SHP77 (cell line): Measurements from ENCODE around the gene TPST2.

ENCODE experiments used
- DNase-seq, 2 experiments: peaks; one replicate each; lab custom pipeline; 2025; lab: John Stamatoyannopoulos, UW

Gene TPST2

DNA sequence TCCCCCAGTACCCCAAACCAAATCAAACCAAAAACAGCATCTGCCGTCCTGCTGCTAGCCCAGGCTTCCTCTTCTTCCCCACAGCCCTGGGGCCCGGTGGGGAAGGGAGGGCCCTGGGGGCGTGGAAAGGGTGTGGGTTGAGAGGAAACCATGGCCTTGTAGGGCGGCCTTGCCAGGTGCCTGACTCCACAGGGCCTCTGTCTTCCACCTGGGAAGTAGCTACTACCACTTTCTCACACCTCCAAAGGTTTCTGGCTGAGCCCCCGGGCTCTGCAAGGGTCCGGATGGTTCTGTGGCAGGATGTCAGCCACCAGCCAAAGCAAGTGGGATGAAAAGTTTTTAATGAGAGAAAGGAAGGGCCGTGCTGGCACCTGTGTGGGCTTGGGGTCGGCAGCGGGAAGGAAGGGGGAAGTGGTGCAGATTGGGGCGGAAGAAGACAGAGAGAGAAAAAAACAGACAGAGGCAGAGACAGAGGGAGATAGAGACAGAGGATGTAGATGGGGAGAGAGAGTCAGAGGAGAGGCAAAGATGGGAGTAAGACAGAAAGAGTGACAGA, 10.5 kb downstream of the TPST2 start:
- DNase-seq, result no peak

DNA sequence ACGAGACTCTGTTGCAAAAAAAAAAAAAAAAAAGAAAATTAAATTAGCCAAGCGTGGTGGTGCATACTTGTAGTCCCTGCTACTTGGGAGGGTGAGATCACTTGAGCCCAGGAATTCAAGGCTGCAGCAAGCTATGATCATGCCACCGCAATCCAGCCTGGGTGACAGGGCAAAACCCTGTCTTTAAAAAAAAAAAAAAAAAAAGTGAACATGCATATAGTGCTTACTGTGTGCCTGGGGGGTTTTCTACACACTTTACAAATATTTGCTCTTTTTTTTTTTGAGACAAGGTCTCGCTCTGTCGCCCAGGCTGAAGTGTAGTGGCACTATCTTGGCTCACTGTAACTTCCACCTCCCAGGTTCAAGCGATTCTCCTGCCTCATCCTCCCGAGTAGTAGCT, 12.9 kb downstream of the TPST2 start:
- no peak for DNase-seq

DNA sequence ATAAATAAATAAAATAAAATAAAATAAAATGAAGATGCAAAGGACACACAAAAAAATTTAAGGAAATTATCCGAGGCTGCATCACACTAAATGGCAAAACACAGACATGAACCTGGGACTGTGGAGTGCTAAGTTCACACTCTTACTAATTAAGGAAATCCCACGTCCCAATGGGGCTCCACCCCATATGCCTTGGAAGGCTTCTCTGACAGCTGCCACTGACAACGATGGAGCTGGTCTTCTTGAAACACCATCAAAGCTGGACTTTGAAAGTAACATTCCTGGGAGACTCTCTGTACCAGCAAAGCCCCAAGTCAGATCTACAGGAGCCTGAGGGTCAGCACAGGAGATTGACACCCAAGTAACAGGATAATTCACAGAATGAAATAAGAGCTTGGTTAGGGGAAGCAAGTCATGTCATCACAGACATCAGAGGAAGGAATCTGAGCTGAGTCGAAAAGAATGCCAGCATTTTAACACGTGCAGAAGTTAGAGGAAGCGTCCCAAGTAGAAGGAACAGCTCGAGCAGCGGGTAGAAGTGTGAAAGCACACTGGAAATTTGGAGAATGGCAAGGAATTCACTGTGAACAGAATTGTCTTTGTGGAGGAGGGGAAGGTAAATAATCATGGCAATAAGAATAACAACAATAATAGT, 13.8 kb downstream of the TPST2 start:
- DNase-seq, result no peak

DNA sequence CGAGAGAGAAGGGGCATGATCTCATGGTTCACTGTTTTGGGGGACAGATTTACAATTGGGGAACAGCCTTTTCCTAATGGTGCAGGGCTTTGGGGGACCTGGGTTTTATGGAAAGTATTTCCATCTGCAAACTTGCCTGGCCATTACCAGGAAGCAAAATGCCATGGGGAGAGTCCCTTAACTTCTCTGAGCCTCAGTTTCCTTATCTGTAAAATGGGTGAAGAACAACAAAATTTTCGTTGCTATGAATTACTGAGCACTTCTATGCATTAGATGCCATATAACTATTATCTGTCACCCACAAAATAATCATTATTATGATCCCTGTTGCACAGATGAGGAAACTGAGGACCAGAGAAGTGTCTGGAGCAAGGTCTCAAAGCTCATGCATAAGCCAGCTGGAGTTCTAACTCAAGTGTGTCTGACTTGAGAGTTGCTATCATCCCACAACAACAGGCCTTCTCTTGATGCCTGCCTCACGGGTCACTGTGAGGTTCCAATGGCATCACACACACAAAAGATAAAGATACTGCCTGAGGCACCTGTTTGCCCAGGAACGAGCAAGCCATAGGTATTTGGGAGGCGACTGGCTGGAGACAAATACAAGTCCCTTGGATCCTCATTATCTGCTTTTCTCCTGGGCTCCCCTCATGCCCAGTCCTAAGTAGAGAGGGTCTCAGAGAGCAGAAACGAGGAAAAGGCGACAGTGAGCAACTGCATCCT, 15.8 kb downstream of the TPST2 start:
- no peak for DNase-seq

DNA sequence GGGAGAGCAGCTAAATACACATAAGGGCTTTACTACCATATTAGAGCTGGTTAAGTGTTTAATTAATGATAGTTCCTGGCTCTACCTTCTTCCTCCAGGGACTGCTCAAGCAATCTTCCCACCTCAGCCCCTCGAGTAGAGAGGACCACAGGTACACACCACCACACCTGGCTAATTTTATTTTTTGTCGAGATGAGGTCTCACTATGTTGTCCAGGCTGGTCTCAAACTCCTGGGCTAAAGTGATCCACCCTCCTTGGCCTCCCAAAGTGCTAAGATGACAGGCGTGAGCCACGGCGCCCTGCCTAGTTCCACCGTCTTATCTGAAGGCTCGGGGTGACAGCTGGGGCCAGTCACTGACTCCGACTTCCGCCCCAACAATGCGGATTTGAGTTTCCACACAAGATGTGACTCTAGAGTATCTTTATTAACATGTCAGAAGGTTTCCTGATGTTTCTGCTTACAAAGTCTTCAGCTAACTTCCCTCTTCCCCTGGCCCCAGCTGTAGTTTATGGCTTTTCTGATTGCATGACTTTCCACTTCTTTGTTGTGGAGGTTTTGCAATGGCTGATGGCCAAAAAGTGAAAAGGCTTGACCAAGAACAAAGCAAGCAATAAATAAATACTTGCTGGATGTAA, 16.8 kb downstream of the TPST2 start:
- no peak for DNase-seq

DNA sequence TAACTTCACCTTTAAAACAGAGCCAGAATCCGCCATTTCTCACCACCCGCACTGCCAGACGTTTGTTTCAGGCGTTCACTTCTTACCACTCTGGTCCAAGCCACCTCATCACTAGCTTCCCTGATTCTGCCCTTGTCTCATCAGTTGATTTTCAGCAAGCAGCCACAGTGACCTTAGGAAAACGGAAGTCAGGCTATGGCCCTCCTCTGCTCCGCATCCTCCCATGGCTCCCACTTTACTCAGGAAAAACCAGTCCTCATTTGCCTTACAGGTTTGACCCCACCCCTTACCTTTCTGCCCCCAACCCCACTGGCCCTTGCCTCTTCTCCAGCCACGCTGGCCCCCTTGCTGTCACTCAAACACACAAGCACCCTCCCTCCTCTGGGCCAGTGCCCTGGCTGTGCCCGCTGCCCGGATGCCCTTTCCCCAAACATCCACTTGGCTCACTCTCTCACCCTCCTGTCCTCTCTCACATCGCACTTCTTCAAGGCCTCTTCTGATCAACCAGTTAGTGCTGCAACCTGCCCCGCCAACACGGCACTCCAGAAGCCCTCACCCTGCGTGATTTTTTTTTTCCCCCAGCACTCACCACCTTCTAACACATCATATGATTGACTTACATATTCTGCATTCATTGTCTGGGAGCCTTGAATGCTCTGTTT, 18.9 kb downstream of the TPST2 start:
- no peak for DNase-seq

DNA sequence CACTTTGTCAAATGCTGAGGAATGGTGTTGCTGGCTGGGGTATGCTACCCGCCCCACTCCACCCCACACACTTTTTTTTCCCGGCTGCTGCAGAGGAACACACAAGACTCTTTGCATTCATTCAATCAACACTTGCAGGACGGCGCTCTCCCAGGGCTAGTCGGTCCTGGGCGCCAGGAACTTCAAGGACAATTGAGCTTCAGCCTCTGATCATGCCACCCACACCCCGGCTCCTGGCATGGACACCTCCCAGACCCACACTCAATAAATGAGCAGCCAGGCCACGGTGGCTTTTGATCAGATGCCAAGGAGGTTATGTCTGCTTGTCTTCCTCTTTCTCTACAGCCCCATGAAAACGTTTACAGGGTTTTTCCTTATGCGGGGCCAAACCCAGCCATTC, 19.8 kb downstream of the TPST2 start:
- no peak for DNase-seq

DNA sequence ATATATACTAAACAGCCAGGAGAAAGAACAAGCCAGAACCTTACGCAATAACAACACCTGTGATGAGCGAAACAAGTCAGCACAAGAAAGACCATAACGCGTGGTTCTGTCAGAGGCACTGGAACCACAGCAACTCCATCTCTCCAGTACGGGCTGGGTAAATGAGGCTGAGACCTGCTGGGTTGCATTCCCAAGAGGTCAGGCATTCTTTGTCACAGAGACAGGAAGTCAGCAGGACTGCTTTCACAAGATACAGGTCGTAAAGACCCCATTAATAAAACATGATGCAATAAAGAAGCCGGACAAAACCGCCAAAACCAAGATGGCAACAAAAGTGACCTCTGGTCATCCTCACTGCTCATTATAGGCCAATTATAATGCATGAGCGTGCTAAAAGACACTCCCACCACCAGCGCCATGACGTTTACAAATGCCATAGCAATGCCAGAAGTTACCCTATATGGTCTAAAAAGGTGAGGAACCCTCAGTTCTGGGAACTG, 21.7 kb downstream of the TPST2 start:
- DNase-seq, result no peak

DNA sequence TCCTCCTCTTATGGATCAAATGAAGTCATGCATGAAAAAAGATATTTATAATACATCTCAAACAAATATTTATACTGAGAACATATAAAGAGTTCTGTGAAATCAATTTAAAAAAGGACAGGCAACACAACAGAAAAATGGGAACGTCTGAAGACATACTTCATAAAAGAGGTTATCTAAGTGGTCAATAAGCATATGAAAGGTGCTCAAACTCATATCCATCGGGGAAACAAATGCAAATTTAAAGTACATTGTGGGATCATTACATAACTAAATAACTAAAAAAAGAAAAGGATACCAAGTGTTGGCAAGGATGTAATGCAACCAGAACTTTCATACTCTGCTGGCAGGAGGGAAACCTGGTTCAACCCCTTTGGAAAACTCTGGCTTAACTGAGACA, 22.3 kb downstream of the TPST2 start:
- DNase-seq, result no peak

DNA sequence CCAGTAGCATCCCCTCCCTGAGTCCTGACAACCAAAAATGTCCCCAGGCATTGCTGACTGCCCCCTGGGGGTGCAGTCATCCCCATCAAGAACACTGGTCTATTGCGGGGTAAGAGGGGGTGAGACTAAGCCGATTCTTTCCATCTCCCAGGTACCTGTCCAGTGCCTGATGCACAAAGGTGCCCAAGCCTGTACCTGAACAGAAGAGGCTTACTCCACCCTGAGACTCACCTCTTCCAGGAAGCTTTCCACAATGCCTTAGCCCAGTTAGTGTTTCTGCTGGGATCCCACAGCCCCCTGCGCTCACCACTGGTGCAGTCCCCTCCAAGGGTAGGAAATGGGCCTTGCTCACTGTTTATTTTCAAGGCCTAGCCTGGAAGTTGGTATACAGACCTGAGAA, 22.9 kb downstream of the TPST2 start:
- no peak for DNase-seq

DNA sequence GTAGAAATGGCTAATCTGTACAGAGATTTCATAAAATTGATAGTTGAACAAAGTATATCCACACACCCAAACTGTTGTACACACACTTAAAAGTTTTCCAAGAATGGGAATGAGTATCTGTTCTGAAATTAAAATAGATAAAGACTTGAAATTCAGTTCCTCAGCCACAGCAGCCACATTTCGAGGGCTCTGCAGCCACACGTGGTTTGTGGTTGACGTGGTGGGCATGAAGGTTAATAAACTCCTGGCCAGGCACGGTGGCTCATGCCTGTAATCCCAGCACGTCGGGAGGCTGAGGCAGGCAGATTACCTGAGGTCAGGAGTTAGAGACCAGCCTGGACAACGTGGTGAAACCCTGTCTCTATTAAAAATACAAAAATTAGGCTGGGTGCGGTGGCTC, 24.0 kb downstream of the TPST2 start:
- DNase-seq, result no peak

DNA sequence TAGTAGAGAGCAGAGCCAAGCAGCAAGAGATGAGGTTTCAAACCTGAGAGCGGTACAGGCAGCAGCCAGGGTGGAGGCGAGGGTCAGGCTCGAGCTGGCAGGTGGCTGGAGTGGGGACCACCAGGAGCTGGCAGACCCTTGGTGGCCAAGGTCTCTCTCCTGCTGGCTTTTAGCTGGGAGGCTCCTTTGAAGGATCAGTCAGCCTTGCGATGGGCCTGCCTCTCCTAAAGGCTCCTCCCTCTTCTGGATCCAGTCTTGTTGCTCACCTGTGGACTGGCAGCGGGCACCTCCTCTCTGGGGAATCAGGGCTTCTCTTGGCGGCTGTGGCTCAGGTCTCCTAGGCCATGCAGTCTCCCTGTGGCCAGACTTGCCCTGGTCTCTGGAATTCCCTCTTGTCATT, 24.8 kb downstream of the TPST2 start:
- no peak for DNase-seq

DNA sequence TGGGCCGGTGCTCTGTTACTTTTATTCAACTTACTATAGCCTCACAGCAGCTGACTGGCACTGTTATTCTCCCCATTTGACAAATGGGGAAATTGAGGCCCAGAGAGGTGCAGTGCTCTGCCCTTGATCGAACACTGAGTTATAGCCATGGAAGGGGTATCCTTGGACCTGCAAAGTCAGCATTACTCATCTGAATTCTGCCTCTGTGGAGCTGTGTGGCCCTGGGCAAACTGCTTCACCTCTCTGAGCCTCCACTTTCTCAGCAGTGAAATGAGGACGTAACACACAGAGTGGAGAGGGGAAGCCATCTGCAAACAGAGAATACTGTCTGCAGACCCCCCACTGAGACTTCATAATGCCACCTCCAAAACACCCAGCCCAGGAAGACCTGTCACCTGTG, 25.3 kb downstream of the TPST2 start:
- DNase-seq, result no peak

DNA sequence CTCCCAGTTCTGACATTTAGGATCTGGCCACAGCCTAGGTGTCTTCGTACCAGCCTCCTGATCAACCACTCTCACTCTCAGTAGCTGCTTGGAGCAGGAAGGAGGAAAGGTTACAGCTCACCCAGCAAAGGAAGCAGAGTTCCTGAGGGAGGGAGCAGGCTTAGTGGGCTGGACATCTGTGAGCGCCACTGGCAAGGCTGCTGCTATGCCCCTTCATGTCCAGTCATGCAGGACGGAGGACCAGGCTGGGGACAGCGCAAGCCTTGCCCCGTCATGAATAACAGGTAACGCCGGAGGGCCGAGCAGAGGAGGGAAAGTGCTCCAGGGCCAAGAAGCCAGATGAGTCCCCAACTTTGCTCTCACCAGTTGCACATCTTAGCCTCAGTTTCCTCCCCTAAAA, 25.8 kb downstream of the TPST2 start:
- no peak for DNase-seq

DNA sequence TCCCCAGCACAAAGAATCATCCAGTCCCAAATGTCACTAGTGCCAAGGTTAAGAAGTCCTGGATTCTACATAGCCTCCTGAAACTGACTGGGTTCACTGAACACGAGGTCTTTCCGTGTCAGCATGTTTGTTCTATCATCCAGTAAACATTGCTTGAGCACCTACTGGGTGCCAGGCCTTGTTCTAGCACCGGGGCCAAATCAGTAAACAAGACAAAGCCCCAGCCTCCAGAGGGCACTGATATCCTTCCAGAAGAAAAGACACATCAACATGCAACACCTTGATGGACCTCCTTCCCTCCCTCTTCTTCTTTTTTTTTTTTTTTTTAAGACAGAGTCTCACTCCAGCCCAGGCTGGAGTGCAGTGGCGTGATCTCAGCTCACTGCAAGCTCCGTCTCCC, 26.9 kb downstream of the TPST2 start:
- DNase-seq, result no peak

DNA sequence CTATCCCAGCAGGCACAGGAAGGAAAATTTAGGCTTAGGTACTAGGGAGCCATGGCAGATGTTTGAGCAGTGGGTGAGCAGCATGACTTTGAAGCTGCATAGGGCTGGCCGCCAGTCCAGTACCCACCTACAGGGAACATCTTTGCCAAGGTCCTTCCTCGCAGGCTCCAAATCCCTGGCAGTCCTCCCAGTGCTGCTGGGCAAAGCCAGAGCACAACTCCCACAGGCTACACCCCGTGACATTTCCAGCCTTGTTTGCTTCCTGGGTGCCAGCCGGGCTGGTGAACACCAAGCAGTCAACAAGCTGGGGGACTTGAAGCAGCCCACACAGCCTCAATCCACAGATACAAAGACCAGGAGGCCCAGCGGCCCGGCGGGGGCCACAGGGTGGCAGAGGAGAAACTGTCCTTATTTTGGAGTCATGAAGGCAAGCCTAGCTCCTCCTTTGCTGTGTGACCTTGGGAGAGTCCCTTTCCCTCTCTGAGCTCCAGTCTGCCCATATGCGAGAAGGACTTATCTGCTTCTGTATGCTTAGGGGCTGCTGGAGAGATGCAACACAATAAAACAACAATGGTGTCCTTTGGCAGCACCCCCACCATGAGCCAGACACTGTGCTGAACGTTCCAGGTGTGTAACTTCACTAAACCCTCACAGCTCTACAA, 28.0 kb downstream of the TPST2 start:
- DNase-seq, result no peak

DNA sequence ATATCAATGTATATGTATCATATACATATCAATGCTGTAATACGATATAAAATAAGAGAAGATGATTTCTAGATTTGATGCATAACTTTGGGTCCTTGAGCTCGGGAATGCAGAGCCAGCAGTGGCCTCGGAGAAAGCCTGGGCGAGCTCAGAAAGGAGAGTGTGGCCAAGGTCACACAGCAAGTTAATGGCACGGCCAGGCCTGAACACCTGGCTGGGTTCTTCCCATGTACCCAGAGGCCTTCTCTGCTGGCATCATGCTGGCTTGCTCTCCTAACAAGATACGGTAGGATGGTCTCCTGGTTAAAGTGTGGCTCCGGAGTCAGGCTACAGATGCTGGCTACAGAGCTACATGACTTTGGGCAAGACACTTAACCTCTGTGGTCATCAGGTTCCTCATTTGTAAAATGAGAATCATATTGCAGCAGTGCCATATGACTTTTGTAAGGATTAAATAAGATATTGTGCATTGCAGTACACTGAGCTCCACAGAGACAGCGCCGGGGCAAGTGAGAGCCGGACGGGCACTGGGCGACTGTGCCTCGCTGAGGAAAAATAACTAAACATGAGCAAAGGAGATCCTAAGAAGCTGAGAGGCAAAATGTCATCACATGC, 29.9 kb downstream of the TPST2 start:
- no peak for DNase-seq

DNA sequence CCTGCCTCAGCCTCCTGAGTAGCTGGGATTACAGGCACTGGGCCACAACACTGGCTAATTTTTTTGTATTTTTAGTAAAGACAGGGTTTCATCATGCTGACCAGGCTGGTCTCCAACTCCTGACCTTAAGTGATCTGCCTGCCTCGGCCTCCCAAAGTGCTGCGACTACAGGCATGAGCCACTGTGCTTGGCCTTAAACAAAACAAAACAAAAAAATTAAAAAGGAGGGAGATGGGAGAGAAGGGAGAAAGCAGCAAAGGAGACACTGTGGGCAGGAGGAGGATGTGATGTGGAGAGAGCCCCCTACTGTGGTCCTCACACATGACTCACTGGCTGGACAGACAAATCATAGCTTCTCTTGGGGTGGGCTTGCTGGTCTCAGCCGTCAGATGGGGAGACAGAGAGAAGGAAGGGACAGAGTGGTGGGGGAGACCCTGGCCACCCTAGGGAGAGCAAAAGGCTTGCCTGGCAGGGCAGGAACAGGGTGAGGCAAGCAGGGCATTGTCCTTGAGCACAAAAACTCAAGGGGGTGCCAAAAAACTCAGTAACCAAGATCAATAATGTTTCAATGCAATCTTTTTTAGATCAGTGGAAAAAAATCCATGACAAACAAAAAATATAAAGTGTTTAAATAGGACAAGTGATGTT, 31.6 kb downstream of the TPST2 start:
- no peak for DNase-seq

DNA sequence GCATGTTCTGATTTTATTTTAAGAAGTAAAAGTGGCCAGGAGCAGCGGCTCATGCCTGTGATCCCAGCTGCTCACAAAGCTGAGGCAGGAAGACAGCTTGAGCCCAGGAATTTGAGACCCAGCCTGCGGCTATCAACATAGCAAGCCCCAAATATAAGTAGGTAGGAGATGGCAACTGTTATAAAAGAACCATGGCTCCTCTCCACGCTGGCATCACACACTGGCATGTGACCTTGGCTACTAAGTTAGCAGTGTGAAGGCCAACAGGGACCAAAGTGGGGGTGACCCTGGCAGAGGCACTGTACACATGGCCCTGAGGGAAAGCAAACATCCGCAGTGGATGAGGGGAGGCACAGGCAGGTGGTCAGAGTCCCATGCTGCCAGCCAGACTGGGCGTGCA, 33.0 kb downstream of the TPST2 start:
- no peak for DNase-seq

DNA sequence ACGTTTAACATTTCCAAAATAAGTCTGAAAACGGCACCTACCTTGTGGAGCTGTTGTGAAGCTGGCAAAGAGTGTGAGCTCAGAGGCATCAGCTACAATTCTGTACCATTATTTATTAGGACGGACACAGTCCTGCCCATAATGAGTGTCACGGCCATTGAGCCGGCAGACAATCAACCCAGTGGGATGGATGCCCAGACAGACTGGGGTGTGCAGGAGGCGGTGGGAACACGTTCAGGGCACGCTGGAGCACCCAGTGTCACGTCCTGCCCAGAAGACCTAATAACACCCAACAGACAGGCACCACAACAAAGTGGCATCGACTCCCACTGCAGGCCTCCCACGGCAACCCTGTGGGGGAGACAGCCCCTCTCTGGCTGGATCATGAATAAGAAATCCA, 34.5 kb downstream of the TPST2 start:
- DNase-seq, result no peak

DNA sequence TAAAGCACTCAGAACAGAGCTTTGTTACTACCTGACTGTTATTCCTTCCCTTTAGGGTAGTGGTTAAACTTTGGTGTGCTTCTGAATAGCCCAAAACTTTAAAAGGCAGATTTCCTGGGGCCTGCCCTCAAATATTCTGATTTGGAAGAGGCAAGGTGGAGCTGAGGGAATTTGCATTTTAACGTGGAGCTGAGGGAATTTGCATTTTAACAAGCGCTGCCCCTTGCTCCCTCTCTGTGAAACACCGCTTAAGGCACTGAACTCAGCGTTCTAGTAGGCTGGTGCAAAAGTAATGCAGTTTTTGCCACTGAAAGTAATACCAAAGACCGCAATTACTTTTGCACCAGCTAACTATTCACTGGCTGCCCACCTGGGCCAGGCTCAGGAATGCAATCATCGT, 35.0 kb downstream of the TPST2 start:
- DNase-seq, result no peak
